Neural crest cell (in vitro differentiated cells): ENCODE measurements around the gene ID2. TPM values are rescaled to one million over a fixed set of nuclear protein-coding genes. Genes with fewer than 3 reads are reported as not detected.

Experiments used
- DNase-seq: peaks from one replicate; pipeline ENCODE4 v3.0.0; 2021; ENCODE audit warnings: low read depth, mixed read lengths, low spot score
- H3K27ac Mint-ChIP-seq: one replicate; pipeline ENCODE4 v1.8.0; 2021; ENCODE audit warnings: mild to moderate bottlenecking, mixed read lengths; ENCODE audit not compliant: unreplicated experiment
- H3K27me3 Mint-ChIP-seq: 2 replicates; pipeline ENCODE4 v1.8.0; 2021; ENCODE audit warnings: low read depth, mild to moderate bottlenecking, mixed read lengths
- H3K36me3 Mint-ChIP-seq: 2 replicates; pipeline ENCODE4 v1.8.0; 2021; ENCODE audit warnings: low read depth, mild to moderate bottlenecking, mixed read lengths
- H3K4me1 Mint-ChIP-seq: 2 replicates; pipeline ENCODE4 v1.8.0; 2021; ENCODE audit warnings: mixed read lengths
- H3K4me3 Mint-ChIP-seq: one replicate; pipeline ENCODE4 v1.8.0; 2021; ENCODE audit warnings: mild to moderate bottlenecking, mixed read lengths
- H3K9me3 Mint-ChIP-seq: 2 replicates; pipeline ENCODE4 v1.8.0; 2021; ENCODE audit warnings: mixed read lengths
- total RNA-seq: library from RNA; stranded (reverse); gene quantifications from 2 replicates; pipeline ENCODE4 v1.2.1, GENCODE V29; 2021
- TF ChIP-seq, protein P1 (sequence below): fragments of 200-600 bp; sonication (generic); conservative IDR thresholded peaks from 2 replicates; pipeline ENCODE4 v1.5.0; 2021; ENCODE audit warnings: antibody characterized with exemption, mild to moderate bottlenecking

Gene ID2
- total RNA-seq, 1 donor from 2014 or later = 46.1 TPM

DNA sequence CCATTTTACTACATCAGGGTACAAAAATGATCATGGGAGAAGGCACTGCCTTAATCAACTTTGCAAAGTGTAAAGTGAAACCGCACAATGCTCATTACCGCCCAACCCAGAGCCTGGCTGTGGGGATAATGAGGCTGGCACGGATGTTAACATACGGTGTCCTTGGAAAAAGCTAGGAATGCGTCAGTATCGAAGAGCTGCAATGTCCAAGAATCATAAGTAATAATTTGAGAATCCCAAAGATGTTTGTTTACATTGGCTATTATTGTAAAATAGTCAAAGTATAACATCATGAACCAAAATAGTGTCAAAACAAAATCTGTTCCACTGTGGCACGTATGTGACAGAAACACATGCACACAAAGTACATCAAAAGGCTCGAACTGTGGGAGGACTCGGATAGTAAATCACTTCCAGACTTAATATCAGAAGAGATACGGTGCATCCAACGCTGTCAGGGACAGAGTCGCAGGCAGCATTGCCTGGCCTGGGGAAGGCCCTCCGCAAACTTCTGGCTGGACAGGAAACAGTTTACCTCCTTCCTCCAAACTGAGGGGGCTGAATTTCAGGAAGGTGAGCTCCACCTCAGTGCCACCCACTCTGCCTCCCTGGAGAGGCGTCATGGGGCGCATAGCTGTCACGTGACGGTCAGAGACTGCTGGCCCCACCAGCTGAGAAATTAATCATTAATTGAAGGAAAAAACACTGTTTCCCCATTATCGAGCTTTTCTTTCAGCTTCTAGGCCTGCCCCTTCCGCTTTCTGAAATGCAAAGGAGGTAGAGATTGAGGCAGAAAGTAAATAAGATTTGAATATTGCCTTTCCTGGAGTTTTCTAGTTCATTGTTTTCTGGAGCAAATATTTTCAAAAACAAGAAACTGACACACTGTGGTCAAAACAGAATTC, 1.8 kb upstream of the ID2 start:
- Mint-ChIP-seq H3K9me3 (no peaks in the 10 kb centered on the region), H3K36me3 (no peaks in the 10 kb centered on the region), H3K4me1 (peaks cover 64% of the 10 kb centered on the region), H3K27me3 (peaks cover 74% of the 10 kb centered on the region), H3K27ac (no peak overlapping the region), H3K4me3 (peak overlapping the region; percentile 85)
- TF ChIP-seq, protein P1, sequence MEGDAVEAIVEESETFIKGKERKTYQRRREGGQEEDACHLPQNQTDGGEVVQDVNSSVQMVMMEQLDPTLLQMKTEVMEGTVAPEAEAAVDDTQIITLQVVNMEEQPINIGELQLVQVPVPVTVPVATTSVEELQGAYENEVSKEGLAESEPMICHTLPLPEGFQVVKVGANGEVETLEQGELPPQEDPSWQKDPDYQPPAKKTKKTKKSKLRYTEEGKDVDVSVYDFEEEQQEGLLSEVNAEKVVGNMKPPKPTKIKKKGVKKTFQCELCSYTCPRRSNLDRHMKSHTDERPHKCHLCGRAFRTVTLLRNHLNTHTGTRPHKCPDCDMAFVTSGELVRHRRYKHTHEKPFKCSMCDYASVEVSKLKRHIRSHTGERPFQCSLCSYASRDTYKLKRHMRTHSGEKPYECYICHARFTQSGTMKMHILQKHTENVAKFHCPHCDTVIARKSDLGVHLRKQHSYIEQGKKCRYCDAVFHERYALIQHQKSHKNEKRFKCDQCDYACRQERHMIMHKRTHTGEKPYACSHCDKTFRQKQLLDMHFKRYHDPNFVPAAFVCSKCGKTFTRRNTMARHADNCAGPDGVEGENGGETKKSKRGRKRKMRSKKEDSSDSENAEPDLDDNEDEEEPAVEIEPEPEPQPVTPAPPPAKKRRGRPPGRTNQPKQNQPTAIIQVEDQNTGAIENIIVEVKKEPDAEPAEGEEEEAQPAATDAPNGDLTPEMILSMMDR = no peak
- no peak for DNase-seq

DNA sequence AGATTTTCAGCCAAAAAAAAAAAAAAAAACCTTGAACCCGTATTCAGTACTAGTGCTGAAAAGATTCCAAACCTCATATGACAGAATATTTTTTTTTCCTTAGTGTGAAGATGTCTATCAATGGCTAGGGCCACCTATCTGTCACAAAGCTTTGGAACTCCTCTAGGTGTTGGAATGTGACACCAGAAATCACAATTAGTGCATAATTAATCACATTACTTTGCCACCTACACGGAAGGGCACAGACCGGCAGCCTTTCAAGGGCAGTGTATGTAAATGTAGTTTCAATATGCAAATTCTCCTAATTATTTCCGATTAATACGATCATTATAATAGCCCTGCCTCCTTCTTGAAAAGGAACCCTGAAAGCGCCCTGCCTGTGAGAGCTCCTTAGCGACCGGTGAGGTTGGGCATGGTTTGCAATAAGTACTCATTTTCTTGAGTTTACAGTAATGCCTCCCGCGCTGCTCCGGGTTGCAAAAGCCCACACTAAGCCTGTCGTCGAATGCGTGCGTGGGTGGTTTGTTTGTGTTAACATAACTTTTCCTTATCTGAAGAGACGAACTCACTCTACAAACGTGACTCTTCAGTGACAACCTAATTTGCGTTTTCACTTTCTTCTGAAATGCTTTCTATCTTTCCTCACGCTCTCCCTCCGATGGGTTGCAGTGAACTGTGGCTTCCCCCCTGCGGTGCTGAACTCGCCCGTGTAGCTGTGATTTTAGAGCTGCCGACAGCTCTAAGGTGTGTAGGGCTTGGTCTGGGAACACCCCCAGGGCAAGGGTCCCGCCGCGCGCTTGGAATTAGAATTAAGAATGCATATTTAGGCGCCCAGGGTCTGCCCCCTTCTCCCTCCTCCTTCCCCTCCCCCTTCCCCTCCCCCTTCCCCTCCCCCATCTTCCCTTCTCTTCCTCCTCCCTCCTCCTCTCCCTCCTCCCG, 765 bp upstream of the ID2 start:
- H3K9me3 Mint-ChIP-seq = no peaks in the 10 kb centered on the region
- DNase-seq = peak; percentile 41
- no peaks in the 10 kb centered on the region for H3K36me3 Mint-ChIP-seq
- peaks cover 65% of the 10 kb centered on the region for H3K27me3 Mint-ChIP-seq
- H3K4me1 Mint-ChIP-seq = peaks cover 62% of the 10 kb centered on the region
- no peak overlapping the region for H3K27ac Mint-ChIP-seq
- H3K4me3 Mint-ChIP-seq = peak overlapping the region; percentile 85
- TF ChIP-seq, protein P1 = no peak

DNA sequence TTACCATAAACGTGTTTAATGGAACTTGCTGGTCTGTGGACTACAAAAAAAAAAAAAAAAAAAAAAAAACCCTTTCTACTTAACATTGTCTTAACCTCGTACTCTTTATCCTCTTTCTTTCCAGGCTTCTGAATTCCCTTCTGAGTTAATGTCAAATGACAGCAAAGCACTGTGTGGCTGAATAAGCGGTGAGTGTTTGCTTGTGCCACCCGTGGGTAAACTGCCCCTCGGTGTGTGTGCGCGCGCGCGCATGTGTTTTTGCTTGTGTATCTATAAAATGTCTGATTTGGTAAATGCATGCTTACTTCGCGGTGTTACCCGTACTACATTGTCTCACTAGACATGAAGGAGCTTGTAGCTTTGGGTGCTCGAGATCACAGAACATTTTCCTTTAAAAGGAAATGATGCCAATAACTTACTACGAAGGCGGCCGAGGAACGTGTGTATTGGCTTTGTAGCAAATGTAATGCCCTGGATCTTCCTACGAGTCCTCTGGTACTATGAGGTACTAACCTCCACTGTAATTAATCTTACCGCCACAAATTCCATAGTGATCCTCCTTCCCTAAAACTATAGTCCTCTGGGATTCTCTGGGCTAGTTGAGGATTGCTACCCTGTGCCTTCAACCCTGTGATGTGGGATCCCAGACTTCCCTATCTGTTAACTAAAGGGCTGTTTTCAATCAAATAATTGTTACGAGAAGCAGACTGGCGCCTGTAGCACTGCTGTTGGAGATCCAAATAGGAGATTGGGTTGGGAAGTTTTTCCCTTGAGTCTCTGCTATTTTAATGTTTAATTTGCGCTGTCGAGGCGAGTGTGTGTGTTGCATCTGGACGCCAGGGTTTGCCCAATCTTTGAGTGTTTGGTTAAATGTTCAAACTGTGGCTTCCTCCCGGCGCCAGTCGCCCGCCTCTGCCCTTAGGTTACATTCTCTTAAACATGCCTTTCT, 1.1 kb downstream of the ID2 start:
- TF ChIP-seq, protein P1 = no peak
- Mint-ChIP-seq H3K4me1 (peaks cover 53% of the 10 kb centered on the region), H3K9me3 (no peaks in the 10 kb centered on the region)

DNA sequence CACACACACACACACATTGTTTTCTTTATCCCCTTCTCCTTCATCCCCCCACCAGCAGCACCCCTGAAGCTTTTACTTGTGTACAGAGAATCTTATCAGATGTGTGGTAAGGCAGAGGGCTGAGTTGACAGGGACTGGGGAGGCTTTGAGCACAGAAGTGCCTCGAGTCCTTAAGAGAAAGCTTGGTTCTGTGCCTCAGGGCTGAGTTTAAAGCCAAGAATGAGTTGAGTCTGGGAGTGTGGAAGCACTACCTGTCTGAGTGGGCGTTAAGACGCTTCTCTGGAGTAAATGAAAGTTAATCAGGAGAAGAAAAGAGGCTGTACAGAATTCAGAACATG, 2.7 kb downstream of the ID2 start:
- DNase-seq = no peak
- Mint-ChIP-seq H3K4me1 (peaks cover 46% of the 10 kb centered on the region), H3K27me3 (peaks cover 42% of the 10 kb centered on the region), H3K4me3 (peak overlapping the region; percentile 91), H3K27ac (no peak overlapping the region), H3K9me3 (no peaks in the 10 kb centered on the region), H3K36me3 (peaks cover 2% of the 10 kb centered on the region)
- TF ChIP-seq, protein P1 = no peak

More for the DNA sequence above, 1.1 kb downstream of the ID2 start:
- Mint-ChIP-seq H3K4me3 (peak overlapping the region; percentile 97), H3K27me3 (peaks cover 48% of the 10 kb centered on the region), H3K36me3 (peaks cover 2% of the 10 kb centered on the region), H3K27ac (peak overlapping the region; percentile 64)
- DNase-seq = no peak
